K562 (cell line): ENCODE data around the gene FRRS1L. TPM values are rescaled to one million over a fixed set of nuclear protein-coding genes. Genes with fewer than 3 reads are reported as not detected.

Source experiments
- CHD7 ChIP-seq: fragments of 200-600 bp; sonication (generic); IDR thresholded peaks from one replicate; pipeline ENCODE4 v1.6.1; 2012; ENCODE audit warnings: mild to moderate bottlenecking, low read depth, low read length, inconsistent platforms
- GMEB1 ChIP-seq: fragments of 250-450 bp; sonication (Bioruptor Pico); IDR thresholded peaks from 2 replicates; pipeline ENCODE4 v1.4.0; 2020; ENCODE audit warnings: mild to moderate bottlenecking
- HOMEZ ChIP-seq: fragments of 250-450 bp; sonication (Bioruptor Pico); IDR thresholded peaks from 2 replicates; pipeline ENCODE4 v1.4.0; 2020; ENCODE audit warnings: mild to moderate bottlenecking, moderate library complexity
- KDM4B ChIP-seq, 2 experiments: fragments of 450-650 bp in 1 of 2; sonication (generic) in 1 of 2; IDR thresholded peaks; 2 replicates each; pipeline ENCODE4 v1.6.1; 2016 to 2017; ENCODE audit warnings: borderline replicate concordance in 2 of 2, antibody characterized with exemption in 1 of 2, low read depth in 1 of 2, mild to moderate bottlenecking in 1 of 2
- MBD2 ChIP-seq: sonication (generic); IDR thresholded peaks from 2 replicates; pipeline ENCODE4 v1.6.1; 2016; ENCODE audit warnings: low read depth, borderline replicate concordance
- NCOA1 ChIP-seq: fragments of 450-650 bp; IDR thresholded peaks from 2 replicates; pipeline ENCODE4 v1.6.1; 2016; ENCODE audit warnings: low read depth
- ZC3H11A ChIP-seq: IDR thresholded peaks from 2 replicates; pipeline ENCODE4 v1.6.1; 2012; ENCODE audit warnings: low read depth, low read length, improper control_type of control experiment
- ZFP36 ChIP-seq: fragments of 150-350 bp; IDR thresholded peaks from 2 replicates; pipeline ENCODE4 v1.6.1; 2018; ENCODE audit warnings: low read length, low read depth; ENCODE audit not compliant: partially characterized antibody
- ZNF561 ChIP-seq: fragments of 450-650 bp; formaldehyde crosslinking; conservative IDR thresholded peaks from 2 replicates; pipeline ENCODE4 v1.4.0; 2020; ENCODE audit warnings: mild to moderate bottlenecking, moderate library complexity
- ZZZ3 ChIP-seq: fragments of 450-650 bp; IDR thresholded peaks from 2 replicates; pipeline ENCODE4 v1.6.1; 2016; ENCODE audit warnings: antibody characterized with exemption, mild to moderate bottlenecking, moderate library complexity
- polyA plus RNA-seq, 8 experiments: library from polyadenylated mRNA; depleted of rRNA in 4 of 8; stranded (reverse) in 5 of 8; unstranded in 3 of 8; fragments of >200 nt; fragmentation: Nextera tagmentation in 2 of 8; fragmentation: Illumina TruSeq in 1 of 8; extraction: Ambion mirVana in 2 of 8; extraction: Trizol in 1 of 8; gene quantifications; 2 replicates each; pipeline versions ENCODE4 v1.2.1 to v1.2.3, GENCODE V29; 2011 to 2014; ENCODE audit warnings: inconsistent platforms in 1 of 8, missing spikeins in 1 of 8
- total RNA-seq, 7 experiments: library from RNA; depleted of rRNA in 6 of 7; stranded (reverse); fragments of >200 nt in 6 of 7; fragmentation: Illumina TruSeq in 2 of 7; extraction: Trizol in 2 of 7; gene quantifications; 2 replicates each; pipeline versions ENCODE4 v1.2.1 to v1.2.3, GENCODE V29; 2011 to 2021; ENCODE audit warnings: low replicate concordance in 1 of 7

The FRRS1L gene
- total and polyA plus RNA-seq, 9 of the 15 experiments (the other 6 are each of a cell fraction or from before 2014, with no cell fraction given) = under 0.01 to 0.04 (median 0.03) TPM; not detected in 5

- TF ChIP-seq HOMEZ (no peak), ZZZ3 (no peak), ZFP36 (peak; percentile 37), ZC3H11A (no peak), ZNF561 (no peak), CHD7 (no peak), KDM4B (IDR thresholded peaks at IDR 0.05; ENCODE audit: borderline replicate concordance in 2 of 2, low read depth in 1 of 2) (0 out of 4 replicates have a peak, but pooled peaks of 1 of the 2 experiments have one; percentile 26), NCOA1 (no peak), MBD2 (peak; percentile 75), GMEB1 (no peak; the same call in none of the 2 replicates)
These were observed 47.4 kb downstream of the FRRS1L start, which contains the start of gene TMEM245 (continued) for GRCh38 chr9:109119439-109120203.
